Glutamatergic neuron (in vitro differentiated cells): Measurements from ENCODE around the gene SVIP. TPM values are rescaled to one million over a fixed set of nuclear protein-coding genes. Genes with fewer than 3 reads are reported as not detected.

Source experiments
- DNase-seq: peaks from one replicate; pipeline ENCODE4 v3.0.0; 2022
- H3K27ac Mint-ChIP-seq: one replicate; pipeline ENCODE4 v1.8.0; 2020; ENCODE audit warnings: mild to moderate bottlenecking, mixed read lengths, inconsistent platforms; ENCODE audit not compliant: unreplicated experiment
- H3K27me3 Mint-ChIP-seq: one replicate; pipeline ENCODE4 v1.8.0; 2020; ENCODE audit warnings: mild to moderate bottlenecking, moderate library complexity, mixed read lengths, inconsistent platforms; ENCODE audit not compliant: unreplicated experiment
- H3K36me3 Mint-ChIP-seq: one replicate; pipeline ENCODE4 v1.8.0; 2020; ENCODE audit warnings: mild to moderate bottlenecking, mixed read lengths, inconsistent platforms; ENCODE audit not compliant: unreplicated experiment
- H3K4me1 Mint-ChIP-seq: one replicate; pipeline ENCODE4 v1.8.0; 2020; ENCODE audit warnings: mild to moderate bottlenecking, low read depth, mixed read lengths, inconsistent platforms; ENCODE audit not compliant: unreplicated experiment
- H3K4me3 Mint-ChIP-seq: one replicate; pipeline ENCODE4 v1.8.0; 2020; ENCODE audit warnings: mild to moderate bottlenecking, mixed read lengths, inconsistent platforms; ENCODE audit not compliant: unreplicated experiment
- H3K9me3 Mint-ChIP-seq: one replicate; pipeline ENCODE4 v1.8.0; 2020; ENCODE audit warnings: mild to moderate bottlenecking, moderate library complexity, mixed read lengths, inconsistent platforms; ENCODE audit not compliant: unreplicated experiment
- total RNA-seq: library from RNA; stranded (reverse); fragmentation: NEBNext Ultra II Directional; extraction: Animal tissue kit (Norgen Biotek cat#: 25700); gene quantifications from one replicate; pipeline ENCODE4 v1.2.1, GENCODE V29; 2021; ENCODE audit not compliant: unreplicated experiment
- TF ChIP-seq, protein P1 (sequence below): fragments of 200-600 bp; sonication (generic); IDR thresholded peaks from one replicate; pipeline ENCODE4 v1.5.0; 2021; ENCODE audit not compliant: partially characterized antibody, unreplicated experiment

The SVIP gene
- total RNA-seq, 1 donor from 2014 or later = 255 TPM

DNA sequence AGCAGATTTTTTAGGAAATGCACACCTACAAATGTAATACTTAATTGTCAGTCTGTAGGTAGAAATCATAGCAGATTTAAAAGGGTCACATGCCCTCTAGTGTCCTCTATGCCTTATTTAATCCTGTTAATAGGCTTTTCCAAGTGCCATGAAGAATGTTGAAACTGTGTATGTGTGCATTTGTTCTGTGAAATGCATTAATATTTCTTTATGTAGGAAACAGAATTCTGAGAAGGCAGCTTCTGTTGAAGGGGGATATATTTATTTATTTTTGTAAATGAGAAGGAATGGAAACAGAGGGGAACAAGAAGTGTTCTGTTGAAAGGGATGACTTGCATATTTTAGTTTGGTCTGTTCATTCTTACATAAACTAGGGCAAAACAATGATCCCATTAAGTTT lies 51.0 kb downstream of the SVIP start:
- H3K4me1 Mint-ChIP-seq = peaks cover 13% of the 10 kb centered on the region
- no peak overlapping the region for H3K27ac Mint-ChIP-seq
- DNase-seq = no peak
- TF ChIP-seq, protein P1, sequence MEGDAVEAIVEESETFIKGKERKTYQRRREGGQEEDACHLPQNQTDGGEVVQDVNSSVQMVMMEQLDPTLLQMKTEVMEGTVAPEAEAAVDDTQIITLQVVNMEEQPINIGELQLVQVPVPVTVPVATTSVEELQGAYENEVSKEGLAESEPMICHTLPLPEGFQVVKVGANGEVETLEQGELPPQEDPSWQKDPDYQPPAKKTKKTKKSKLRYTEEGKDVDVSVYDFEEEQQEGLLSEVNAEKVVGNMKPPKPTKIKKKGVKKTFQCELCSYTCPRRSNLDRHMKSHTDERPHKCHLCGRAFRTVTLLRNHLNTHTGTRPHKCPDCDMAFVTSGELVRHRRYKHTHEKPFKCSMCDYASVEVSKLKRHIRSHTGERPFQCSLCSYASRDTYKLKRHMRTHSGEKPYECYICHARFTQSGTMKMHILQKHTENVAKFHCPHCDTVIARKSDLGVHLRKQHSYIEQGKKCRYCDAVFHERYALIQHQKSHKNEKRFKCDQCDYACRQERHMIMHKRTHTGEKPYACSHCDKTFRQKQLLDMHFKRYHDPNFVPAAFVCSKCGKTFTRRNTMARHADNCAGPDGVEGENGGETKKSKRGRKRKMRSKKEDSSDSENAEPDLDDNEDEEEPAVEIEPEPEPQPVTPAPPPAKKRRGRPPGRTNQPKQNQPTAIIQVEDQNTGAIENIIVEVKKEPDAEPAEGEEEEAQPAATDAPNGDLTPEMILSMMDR = no peak
- H3K36me3 Mint-ChIP-seq = no peaks in the 10 kb centered on the region
- H3K9me3 Mint-ChIP-seq = no peaks in the 10 kb centered on the region
- H3K4me3 Mint-ChIP-seq = no peak overlapping the region
- peaks cover 3% of the 10 kb centered on the region for H3K27me3 Mint-ChIP-seq

- no peak for DNase-seq
- H3K36me3 Mint-ChIP-seq = no peaks in the 10 kb centered on the region
- no peaks in the 10 kb centered on the region for H3K9me3 Mint-ChIP-seq
- H3K4me3 Mint-ChIP-seq = no peak overlapping the region
- H3K4me1 Mint-ChIP-seq = peaks cover 13% of the 10 kb centered on the region
- H3K27me3 Mint-ChIP-seq = no peaks in the 10 kb centered on the region
- TF ChIP-seq, protein P1 = no peak
- no peak overlapping the region for H3K27ac Mint-ChIP-seq
Observed at GRCh38 chr11:22775248-22775647, 54.4 kb downstream of the SVIP start.

- Mint-ChIP-seq H3K27me3 (no peaks in the 10 kb centered on the region), H3K4me3 (no peak overlapping the region), H3K36me3 (no peaks in the 10 kb centered on the region), H3K4me1 (peaks cover 13% of the 10 kb centered on the region), H3K9me3 (no peaks in the 10 kb centered on the region), H3K27ac (no peak overlapping the region)
- TF ChIP-seq, protein P1 = no peak
- no peak for DNase-seq
Observed at GRCh38 chr11:22774716-22775115, 54.9 kb downstream of the SVIP start.

GRCh38 chr11:22769081-22769480 lies 60.5 kb downstream of the SVIP start:
- TF ChIP-seq, protein P1 = no peak
- H3K9me3 Mint-ChIP-seq = no peaks in the 10 kb centered on the region
- H3K4me1 Mint-ChIP-seq = peaks cover 6% of the 10 kb centered on the region
- H3K4me3 Mint-ChIP-seq = no peak overlapping the region
- DNase-seq = no peak
- no peaks in the 10 kb centered on the region for H3K36me3 Mint-ChIP-seq
- peaks cover 3% of the 10 kb centered on the region for H3K27me3 Mint-ChIP-seq
- H3K27ac Mint-ChIP-seq = no peak overlapping the region

Other genes with a start within 250 kb of the SVIP start
- 22.0 TPM for gene FANCF, start 204.0 kb downstream of the SVIP start, total RNA-seq
- 11.7 TPM for gene GAS2, start 163.2 kb downstream of the SVIP start, total RNA-seq
- not detected for gene CCDC179, start 30.7 kb upstream of the SVIP start, total RNA-seq